ENCODE data around the gene CDO1.

Gene CDO1

DNA sequence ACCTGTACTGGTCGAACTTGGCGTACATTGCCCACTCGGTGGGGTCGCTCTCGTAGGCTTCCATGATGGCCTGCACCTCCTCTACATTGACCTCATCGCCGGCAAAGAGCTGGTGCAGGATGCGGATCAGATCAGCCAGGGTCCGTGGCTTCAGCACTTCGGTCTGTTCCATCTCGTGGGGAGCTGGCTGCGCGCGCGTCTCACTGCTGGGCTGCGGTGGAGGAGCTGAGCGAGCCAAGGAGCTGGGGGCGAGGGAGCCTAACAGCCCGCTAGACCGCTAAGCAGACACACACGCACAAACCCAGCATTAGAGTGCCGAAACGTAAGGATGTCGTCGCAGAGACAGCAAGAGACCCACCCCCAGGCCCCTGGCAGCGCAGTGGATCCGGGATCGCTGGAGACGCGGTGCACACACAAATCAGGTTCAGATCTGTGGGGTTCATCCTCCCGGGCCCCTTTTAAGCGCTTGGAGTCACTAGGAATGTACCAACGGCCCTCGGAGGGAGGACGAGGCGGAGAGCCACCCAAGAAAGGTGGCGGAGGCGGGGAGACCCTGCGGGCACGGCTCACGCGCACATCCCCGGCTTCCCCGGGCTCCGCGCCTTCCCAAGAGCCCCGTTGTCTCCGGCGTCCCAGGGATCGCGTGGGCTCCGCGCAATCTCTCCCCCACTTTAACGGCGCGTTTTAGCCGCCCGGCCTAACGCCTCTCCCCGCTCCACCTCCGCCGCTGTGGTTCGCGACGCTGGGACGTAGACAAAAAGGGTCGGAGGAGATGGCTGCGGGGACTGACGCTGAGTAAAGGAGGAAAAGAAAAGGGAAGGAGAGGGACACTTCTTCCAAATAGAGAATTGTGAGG, at the start of gene CDO1:
TSS of gene CDO1 (minus strand) at position 434 of the 856 bp plus-strand sequence. CDS start at position 172, 262 bp downstream.
- DNase-seq: no peak

DNA sequence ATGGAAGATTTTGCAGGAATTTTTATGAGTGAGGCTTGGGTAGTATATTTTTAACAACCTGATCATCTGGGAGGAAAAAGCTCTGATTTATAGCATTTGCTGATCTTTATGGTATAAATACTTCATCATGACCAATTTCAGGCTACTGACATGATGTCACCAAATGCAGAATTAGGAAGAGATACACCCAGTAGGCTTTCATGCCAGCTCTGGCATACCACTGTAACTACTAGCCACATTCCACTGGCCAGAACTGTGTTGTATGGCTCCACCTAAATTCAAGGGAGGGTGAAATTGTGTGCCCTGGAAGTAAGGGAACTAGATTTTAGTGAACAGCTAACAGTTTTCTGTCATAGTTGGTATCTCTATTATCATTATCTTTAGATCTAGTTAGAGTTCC, 42.9 kb upstream of the CDO1 start:
- no peak for DNase-seq

GRCh38 chr5:115858396-115858795, 41.9 kb upstream of the CDO1 start:
- DNase-seq: no peak

DNA sequence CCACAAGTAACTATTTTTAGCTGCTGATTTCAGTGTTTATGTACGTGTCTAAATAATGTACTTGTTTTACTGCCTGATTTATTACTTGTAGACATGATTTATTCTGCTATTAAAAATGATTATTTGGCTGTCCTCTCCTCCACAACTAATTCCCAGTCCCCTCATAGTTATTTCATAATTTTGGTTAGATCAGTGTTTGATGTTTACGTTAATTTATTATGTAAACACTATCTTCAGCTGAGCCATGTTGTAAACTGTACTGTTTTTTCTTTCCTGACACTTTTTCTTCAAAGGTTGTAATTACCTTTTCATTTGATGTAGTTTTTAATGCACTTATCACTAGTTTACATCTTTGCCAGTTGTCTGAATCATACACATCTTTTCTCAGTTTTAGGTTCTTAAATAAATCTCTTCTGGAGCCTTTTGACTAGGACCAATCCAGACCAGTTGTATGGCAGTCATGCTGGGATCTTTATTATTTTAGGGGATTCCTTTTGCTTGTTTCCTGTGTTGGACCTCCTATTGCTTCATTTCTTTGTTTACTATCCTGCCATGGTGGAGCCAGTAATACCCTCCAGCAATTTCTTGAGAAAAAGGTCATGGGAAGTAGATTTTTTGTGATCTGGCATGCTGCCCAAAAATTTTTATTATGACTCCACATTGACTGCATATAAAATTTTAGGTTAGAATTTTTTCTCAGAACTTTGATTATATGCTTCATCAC, 41.3 kb upstream of the CDO1 start:
- DNase-seq: no peak

DNA sequence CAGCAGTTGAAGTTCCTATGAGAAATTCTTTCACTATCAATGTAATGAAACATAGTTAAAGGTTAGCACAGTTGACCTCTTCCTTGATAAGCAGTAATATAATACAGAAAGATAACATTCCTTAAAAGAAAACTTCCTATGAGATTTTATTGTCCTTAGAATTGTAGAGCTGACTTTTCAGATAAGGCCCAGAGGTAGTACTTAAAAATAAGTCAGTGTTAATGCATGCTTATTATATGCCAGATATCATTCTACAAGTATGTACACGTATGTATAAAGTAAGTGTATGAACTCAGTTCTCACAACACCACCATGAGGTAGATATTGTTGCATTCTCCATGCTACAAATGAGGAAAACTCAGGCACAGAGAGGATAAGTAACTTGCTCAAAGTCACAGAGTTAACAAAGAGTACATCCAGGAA, 40.6 kb upstream of the CDO1 start:
- no peak for DNase-seq

- DNase-seq: no peak
Measured at GRCh38 chr5:115855959-115856358, 39.5 kb upstream of the CDO1 start.

DNA sequence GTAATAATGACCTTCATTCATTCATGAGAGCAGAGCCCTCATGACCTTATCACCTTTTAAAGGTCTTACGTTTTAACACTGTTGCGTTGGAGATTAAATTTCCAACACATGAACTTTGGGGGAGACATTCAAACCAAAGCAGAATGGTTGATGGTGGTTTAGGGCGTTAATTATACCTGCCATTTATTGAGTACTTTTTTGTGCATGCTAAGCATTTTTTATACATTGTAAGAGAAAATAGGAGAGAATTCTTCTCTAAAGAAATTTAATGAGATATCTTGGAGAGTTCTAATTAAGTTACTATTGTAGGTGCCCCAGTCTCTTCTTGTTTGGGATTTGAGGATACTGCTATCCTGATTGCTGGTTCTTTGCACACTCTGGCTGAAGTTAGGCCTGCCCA, 37.7 kb upstream of the CDO1 start:
- DNase-seq: no peak

GRCh38 chr5:115850744-115851416, 34.4 kb upstream of the CDO1 start:
- no peak for DNase-seq

DNA sequence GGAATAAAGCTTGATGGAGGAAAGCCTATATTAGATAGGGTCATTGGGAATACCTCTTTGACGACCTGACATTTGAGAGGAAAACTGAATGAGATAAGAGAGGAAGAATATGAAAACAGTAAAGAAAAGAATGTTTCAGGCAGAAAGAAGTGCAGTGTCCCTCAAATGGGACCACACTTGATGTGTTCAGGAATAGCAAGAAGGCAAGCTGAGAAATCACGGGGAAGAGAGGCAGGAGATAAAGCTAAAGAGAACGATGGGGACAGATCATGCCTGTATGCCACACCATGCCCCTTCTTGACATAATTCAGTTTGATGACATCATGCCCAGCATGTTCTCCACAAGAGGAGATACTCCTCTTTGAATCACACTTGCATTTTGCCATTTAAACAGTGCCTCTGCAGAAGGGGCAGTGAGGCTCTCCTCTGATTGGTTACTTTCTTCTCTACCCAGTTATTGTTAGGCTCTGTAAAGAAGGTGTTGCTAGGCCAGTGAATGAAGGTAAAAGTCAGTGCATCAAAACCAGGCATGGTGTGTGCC, 32.9 kb upstream of the CDO1 start:
- no peak for DNase-seq

- DNase-seq: no peak
Measured at GRCh38 chr5:115847290-115847689, 30.8 kb upstream of the CDO1 start.

DNA sequence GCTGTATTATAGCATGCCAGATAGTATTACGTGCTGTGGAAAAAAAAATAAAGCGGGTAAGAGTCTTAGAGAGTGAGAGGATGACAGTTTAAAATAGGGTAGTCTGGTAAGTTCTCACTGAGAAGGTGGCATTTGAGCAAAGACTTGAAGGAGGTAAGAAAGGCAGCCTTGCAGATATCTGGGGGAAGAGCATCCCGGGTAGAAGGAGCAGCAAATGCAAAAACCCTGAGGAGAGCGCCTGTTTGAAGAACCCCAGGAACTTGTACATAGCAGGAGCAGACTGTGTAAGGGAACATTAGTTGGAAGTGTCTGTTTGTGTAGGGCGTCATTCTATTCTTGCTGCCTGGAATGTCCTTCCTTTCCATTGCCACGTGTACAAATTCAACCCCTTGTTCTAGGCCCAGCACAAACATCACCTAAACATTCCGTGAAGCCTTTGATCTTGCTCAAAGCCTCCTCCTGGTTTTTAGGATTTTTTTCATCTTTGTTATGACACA, 27.9 kb upstream of the CDO1 start:
- DNase-seq: no peak

GRCh38 chr5:115843444-115844130, 27.1 kb upstream of the CDO1 start:
- DNase-seq: no peak

DNA sequence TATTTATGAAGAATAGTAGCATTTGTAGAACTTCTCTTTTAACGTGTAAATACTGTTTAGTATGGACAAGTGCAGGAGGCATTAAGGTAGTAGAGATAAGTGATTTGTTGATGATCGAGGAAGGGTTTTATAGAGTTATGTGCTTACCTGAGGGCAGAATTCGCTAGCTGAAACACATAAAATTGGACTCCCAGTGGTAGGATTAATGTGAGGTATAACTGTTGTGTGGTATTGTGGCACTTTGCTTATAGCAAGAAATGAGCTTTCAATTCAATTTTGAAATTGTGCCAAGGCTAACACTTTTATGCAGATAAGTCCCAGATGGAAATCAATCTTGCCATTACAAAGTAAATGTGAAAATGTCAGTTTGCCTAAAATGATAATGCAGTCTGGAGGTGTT, 26.5 kb upstream of the CDO1 start:
- peak; percentile 4 for DNase-seq

GRCh38 chr5:115842089-115842935, 25.9 kb upstream of the CDO1 start:
- peak; percentile 75 for DNase-seq

DNA sequence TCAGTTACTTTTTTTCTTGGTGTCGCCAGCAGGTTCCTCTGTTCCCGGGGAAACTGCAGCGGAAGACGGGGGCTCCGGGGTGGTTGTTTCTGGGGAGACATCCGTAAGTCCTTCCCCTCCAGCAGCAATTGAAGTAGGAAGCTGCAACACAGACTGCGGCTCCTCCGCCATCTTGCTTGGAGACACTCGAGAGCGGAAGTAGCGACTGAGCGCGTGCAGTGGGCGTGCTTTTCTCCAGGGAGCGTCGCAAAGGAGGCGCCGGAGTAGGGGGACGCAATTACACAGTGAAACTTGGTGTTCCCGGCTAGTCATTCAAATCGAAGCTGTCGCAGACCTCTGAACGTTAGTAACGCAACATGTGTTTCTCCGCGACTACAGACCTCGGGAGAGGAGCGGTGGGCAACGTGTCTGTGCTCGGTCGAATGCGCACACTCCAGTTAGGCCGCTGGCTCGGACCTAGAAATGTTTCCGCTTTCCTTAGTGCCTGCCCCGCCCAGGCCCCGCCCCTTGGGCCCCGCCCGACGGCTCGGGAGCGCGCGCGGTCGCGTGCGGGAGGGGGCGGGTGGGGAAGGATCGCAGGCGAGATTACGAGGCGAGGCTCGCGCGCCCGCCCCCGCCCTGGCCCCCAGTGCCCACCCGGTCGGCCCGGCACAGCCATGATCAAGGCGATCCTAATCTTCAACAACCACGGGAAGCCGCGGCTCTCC, 25.1 kb upstream of the CDO1 start, which contains the start of the genes AP3S1 and ATG12:
TSS of gene AP3S1 (plus strand) at position 554 of the 707 bp plus-strand sequence. CDS start at position 657, 103 bp downstream.
TSS of gene ATG12 (minus strand) at position 184 of the 707 bp plus-strand sequence. CDS start at position 171, 13 bp downstream.
- DNase-seq: peak; percentile 80

GRCh38 chr5:115840873-115841272, 24.4 kb upstream of the CDO1 start:
- DNase-seq: no peak

- peak; percentile 54 for DNase-seq
Measured at GRCh38 chr5:115838885-115839518, 22.5 kb upstream of the CDO1 start.

GRCh38 chr5:115835481-115835880, 19.0 kb upstream of the CDO1 start:
- DNase-seq: no peak

DNA sequence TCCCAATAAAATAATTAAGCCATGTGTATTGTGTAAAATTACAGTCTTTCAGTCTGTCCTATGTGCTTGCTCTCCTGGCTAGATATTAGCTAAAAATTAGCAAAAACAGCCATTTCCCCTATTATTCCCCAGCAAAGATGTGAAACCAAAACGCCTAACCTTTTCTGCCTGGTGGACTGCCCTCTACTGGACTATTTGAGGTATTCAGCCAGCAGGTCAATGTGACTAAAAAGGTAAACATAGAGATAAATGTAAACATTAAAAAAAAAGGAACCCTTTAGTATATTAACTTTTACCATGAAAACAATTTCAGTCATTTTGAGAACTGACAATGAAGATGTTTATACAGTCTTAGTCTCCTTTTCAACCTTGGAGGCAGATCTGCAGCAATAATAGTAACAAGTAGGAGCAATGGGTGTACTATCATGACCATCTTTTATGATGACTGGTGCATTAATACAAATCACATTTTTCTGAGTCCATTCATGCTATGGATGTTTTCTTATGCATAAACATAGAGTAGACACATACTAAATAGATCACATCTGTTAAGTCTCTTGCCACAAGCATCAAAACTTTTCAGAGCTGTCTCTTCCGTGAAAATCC, 14.8 kb upstream of the CDO1 start:
- DNase-seq: no peak

GRCh38 chr5:115829913-115830312, 13.5 kb upstream of the CDO1 start:
- no peak for DNase-seq
